GM23338 (cell line): ENCODE measurements around the gene PRSS2. TPM values are rescaled to one million over a fixed set of nuclear protein-coding genes. Genes with fewer than 3 reads are reported as not detected.
A peak's percentile ranks its signal among the peaks of the same experiment; 100 is the strongest.

Experiments
- ATAC-seq: fragments of 200-7000 bp; cut with Tn5 transposase; 3 replicates; pipeline ENCODE4 v1.9.1; 2020
- DNase-seq: peaks from one replicate; pipeline ENCODE4 v3.0.0-alpha.2; 2015; ENCODE audit warnings: low spot score
- H2AFZ ChIP-seq: fragments of 200-600 bp; sonication (generic); 2 replicates; pipeline ENCODE4 v1.8.0; 2016; ENCODE audit warnings: antibody characterized with exemption, mild to moderate bottlenecking, moderate library complexity
- H3F3A ChIP-seq: fragments of 200-600 bp; sonication (generic); replicated peaks from 2 replicates; pipeline ENCODE4 v1.8.0; 2017; ENCODE audit warnings: antibody characterized with exemption, mixed run types, low read depth
- H3K27ac ChIP-seq: fragments of 200-600 bp; sonication (generic); 2 replicates; pipeline ENCODE4 v1.6.1; 2016; ENCODE audit warnings: low read depth
- H3K27me3 ChIP-seq: fragments of 200-600 bp; sonication (generic); 2 replicates; pipeline ENCODE4 v1.8.0; 2016; ENCODE audit warnings: mild to moderate bottlenecking, mixed run types, moderate library complexity; ENCODE audit not compliant: insufficient read depth
- H3K36me3 ChIP-seq: fragments of 200-600 bp; sonication (generic); 2 replicates; pipeline ENCODE4 v1.8.0; 2016; ENCODE audit warnings: mild to moderate bottlenecking; ENCODE audit not compliant: insufficient read depth
- H3K4me1 ChIP-seq: fragments of 200-600 bp; sonication (generic); 2 replicates; pipeline ENCODE4 v1.8.0; 2016; ENCODE audit warnings: mild to moderate bottlenecking, moderate library complexity; ENCODE audit not compliant: insufficient read depth
- H3K4me2 ChIP-seq: fragments of 200-600 bp; sonication (generic); 2 replicates; pipeline ENCODE4 v1.7.1; 2017; ENCODE audit warnings: mixed run types
- H3K4me3 ChIP-seq: fragments of 200-600 bp; sonication (generic); 2 replicates; pipeline ENCODE4 v1.6.1; 2016; ENCODE audit warnings: mixed run types
- H3K79me2 ChIP-seq: fragments of 200-600 bp; sonication (generic); replicated peaks from 2 replicates; pipeline ENCODE4 v1.8.0; 2017; ENCODE audit warnings: mild to moderate bottlenecking; ENCODE audit not compliant: insufficient read depth
- H3K9me2 ChIP-seq: fragments of 200-600 bp; sonication (generic); 2 replicates; pipeline ENCODE4 v1.8.0; 2017; ENCODE audit not compliant: insufficient read depth
- H4K20me1 ChIP-seq: fragments of 200-600 bp; sonication (generic); replicated peaks from 2 replicates; pipeline ENCODE4 v1.8.0; 2017; ENCODE audit warnings: mild to moderate bottlenecking; ENCODE audit not compliant: insufficient read depth
- H3K27ac Mint-ChIP-seq: 2 replicates; pipeline ENCODE4 v1.8.0; 2020; ENCODE audit warnings: inconsistent platforms, mild to moderate bottlenecking, moderate library complexity, mixed read lengths
- H3K27me3 Mint-ChIP-seq: 3 replicates; pipeline ENCODE4 v1.8.0; 2022; ENCODE audit warnings: low read depth, mild to moderate bottlenecking, moderate library complexity, mixed read lengths, inconsistent platforms; ENCODE audit not compliant: insufficient read depth, poor library complexity
- H3K36me3 Mint-ChIP-seq: 3 replicates; pipeline ENCODE4 v1.8.0; 2021; ENCODE audit warnings: low read depth, mild to moderate bottlenecking, inconsistent platforms, moderate library complexity, mixed read lengths
- H3K4me1 Mint-ChIP-seq: 3 replicates; pipeline ENCODE4 v1.8.0; 2020; ENCODE audit warnings: mild to moderate bottlenecking, inconsistent platforms, mixed read lengths
- H3K4me3 Mint-ChIP-seq: 3 replicates; pipeline ENCODE4 v1.8.0; 2021; ENCODE audit warnings: moderate library complexity, mild to moderate bottlenecking, inconsistent platforms, mixed read lengths
- H3K9me3 Mint-ChIP-seq: 3 replicates; pipeline ENCODE4 v1.8.0; 2020; ENCODE audit warnings: moderate library complexity, mild to moderate bottlenecking, inconsistent platforms, mixed read lengths
- CREB1 ChIP-seq: fragments of 250-450 bp; sonication (Bioruptor Pico); IDR thresholded peaks from 2 replicates; pipeline ENCODE4 v1.5.0; 2020; ENCODE audit warnings: low read depth, mild to moderate bottlenecking, moderate library complexity
- EZH2 ChIP-seq: fragments of 200-600 bp; sonication (generic); IDR thresholded peaks from one replicate; pipeline ENCODE4 v1.8.0; 2017; ENCODE audit warnings: antibody characterized with exemption, mild to moderate bottlenecking, low read depth; ENCODE audit not compliant: unreplicated experiment
- EZH2phosphoT487 ChIP-seq: fragments of 200-600 bp; sonication (generic); IDR thresholded peaks from one replicate; pipeline ENCODE4 v1.8.1; 2018; ENCODE audit warnings: antibody characterized with exemption; ENCODE audit not compliant: unreplicated experiment
- NANOG ChIP-seq: IDR thresholded peaks from 2 replicates; pipeline ENCODE4 v1.6.1; 2016; ENCODE audit warnings: antibody characterized with exemption, borderline replicate concordance
- POLR2AphosphoS5 ChIP-seq: IDR thresholded peaks from 2 replicates; pipeline ENCODE4 v1.6.1; 2016; ENCODE audit warnings: antibody characterized with exemption, low read depth
- STAT1 ChIP-seq: IDR thresholded peaks from one replicate; pipeline ENCODE4 v1.6.1; 2016; ENCODE audit warnings: antibody characterized with exemption; ENCODE audit not compliant: unreplicated experiment
- ZNF114 ChIP-seq: fragments of 250-450 bp; sonication (Bioruptor Pico); IDR thresholded peaks from 2 replicates; pipeline ENCODE4 v1.5.0; 2020; ENCODE audit warnings: mild to moderate bottlenecking, moderate library complexity
- polyA plus RNA-seq: library from polyadenylated mRNA; unstranded; fragments of >200 nt; fragmentation: Nextera tagmentation; extraction: Ambion mirVana; gene quantifications from 2 replicates; pipeline ENCODE4 v1.2.1, GENCODE V29; 2016
- total RNA-seq: library from RNA; depleted of rRNA; stranded (reverse); fragments of >200 nt; shearing (Covaris generic); gene quantifications from 2 replicates; pipeline ENCODE4 v1.2.3, GENCODE V29; 2014
- TF ChIP-seq, protein P1 (sequence below), 2 experiments: fragments of 200-600 bp in 1 of 2; sonication (generic) in 1 of 2; conservative IDR thresholded peaks; 2 replicates each; pipeline versions ENCODE4 v1.5.1 to v1.6.1; 2016 to 2017; ENCODE audit warnings: antibody characterized with exemption in 2 of 2, low read depth in 2 of 2, mild to moderate bottlenecking in 2 of 2, moderate library complexity in 1 of 2
- TF ChIP-seq, protein P2 (sequence below): IDR thresholded peaks from 2 replicates; pipeline ENCODE4 v1.6.1; 2016; ENCODE audit warnings: antibody characterized with exemption

Gene PRSS2
- total and polyA plus RNA-seq, 2 experiments from 2014 or later: not detected

DNA sequence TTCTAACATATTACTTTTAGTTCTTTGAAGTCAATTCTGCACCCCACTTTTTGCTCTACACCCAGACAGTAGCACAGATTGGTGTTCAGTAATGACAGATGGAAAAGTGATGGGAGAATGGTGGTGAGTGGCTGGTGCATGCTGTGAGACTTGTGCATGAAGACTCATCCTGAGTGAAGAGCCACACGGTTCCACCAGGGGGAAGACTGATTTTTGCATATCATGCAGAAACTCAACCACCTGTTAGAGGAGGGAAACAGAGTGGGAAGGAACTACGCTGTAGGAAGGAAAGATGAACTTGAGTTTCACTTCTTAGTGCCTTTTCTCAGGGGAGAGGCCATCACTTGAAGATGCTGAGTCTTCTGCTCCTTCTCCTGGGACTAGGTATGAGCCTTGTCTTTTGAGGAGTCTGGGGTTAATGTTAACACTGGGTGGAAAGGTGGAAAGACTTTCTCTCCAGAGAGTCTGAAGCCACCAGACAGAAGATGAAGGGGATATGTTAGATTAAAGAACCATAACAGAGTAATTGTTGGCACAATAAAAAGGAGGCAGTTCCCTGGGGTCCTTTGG, 30.8 kb upstream of the PRSS2 start:
- H3K27ac Mint-ChIP-seq: no peak overlapping the region; the same call in 1 of the 2 replicates
- no peak for ATAC-seq
- H3K79me2 ChIP-seq: no peaks in the 10 kb centered on the region

DNA sequence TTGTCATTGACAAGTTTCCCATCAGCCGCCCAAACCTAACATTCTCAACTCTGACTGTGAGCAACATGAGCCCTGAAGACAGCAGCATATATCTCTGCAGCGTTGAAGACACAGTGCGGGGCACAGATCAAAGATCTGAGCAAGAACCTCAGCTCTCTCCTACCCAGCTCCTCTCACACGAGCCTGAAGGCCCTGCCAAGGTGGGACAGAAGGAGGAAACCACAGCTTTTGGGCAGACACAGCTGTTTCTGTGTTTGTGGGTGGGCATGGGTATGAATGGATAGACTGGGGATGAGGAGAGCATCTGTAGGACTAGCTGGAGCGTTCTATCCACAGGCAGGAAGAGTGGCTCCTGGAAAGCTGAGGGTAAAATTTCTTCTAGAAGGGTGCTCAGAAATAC, 30.0 kb upstream of the PRSS2 start:
- no peaks in the 10 kb centered on the region for H3K4me1 Mint-ChIP-seq
- no peak overlapping the region for H2AFZ ChIP-seq
- H3K4me1 ChIP-seq: no peaks in the 10 kb centered on the region
- H3F3A ChIP-seq: no peaks in the 10 kb centered on the region
- H3K9me2 ChIP-seq: no peaks in the 10 kb centered on the region
- H3K4me2 ChIP-seq: no peak overlapping the region
- no peak overlapping the region for H3K4me3 ChIP-seq
- no peaks in the 10 kb centered on the region for H3K27me3 Mint-ChIP-seq
- DNase-seq (no peak), ATAC-seq (no peak)
- no peaks in the 10 kb centered on the region for H3K36me3 ChIP-seq
- no peaks in the 10 kb centered on the region for H3K79me2 ChIP-seq
- H3K9me3 Mint-ChIP-seq: no peaks in the 10 kb centered on the region
- no peak overlapping the region for H3K4me3 Mint-ChIP-seq
- no peaks in the 10 kb centered on the region for H3K36me3 Mint-ChIP-seq
- H3K27ac ChIP-seq: no peak overlapping the region
- H3K27me3 ChIP-seq: no peaks in the 10 kb centered on the region
- no peaks in the 10 kb centered on the region for H4K20me1 ChIP-seq
- no peak overlapping the region for H3K27ac Mint-ChIP-seq
- TF ChIP-seq CREB1 (CRISPR knock-in tag): no peak
- no peak for TF ChIP-seq EZH2phosphoT487
- TF ChIP-seq, protein P1, sequence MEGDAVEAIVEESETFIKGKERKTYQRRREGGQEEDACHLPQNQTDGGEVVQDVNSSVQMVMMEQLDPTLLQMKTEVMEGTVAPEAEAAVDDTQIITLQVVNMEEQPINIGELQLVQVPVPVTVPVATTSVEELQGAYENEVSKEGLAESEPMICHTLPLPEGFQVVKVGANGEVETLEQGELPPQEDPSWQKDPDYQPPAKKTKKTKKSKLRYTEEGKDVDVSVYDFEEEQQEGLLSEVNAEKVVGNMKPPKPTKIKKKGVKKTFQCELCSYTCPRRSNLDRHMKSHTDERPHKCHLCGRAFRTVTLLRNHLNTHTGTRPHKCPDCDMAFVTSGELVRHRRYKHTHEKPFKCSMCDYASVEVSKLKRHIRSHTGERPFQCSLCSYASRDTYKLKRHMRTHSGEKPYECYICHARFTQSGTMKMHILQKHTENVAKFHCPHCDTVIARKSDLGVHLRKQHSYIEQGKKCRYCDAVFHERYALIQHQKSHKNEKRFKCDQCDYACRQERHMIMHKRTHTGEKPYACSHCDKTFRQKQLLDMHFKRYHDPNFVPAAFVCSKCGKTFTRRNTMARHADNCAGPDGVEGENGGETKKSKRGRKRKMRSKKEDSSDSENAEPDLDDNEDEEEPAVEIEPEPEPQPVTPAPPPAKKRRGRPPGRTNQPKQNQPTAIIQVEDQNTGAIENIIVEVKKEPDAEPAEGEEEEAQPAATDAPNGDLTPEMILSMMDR (conservative IDR thresholded peaks at IDR 0.05; ENCODE audit: low read depth in 2 of 2): no peak
- TF ChIP-seq STAT1: no peak
- TF ChIP-seq POLR2AphosphoS5: no peak
- no peak for TF ChIP-seq EZH2

More for the DNA sequence above, 30.8 kb upstream of the PRSS2 start:
- no peaks in the 10 kb centered on the region for H3F3A ChIP-seq
- peak; percentile 18 for DNase-seq
- H3K36me3 ChIP-seq: no peaks in the 10 kb centered on the region
- no peaks in the 10 kb centered on the region for H4K20me1 ChIP-seq
- Mint-ChIP-seq H3K4me3 (no peak overlapping the region), H3K27me3 (no peaks in the 10 kb centered on the region), H3K4me1 (no peaks in the 10 kb centered on the region), H3K9me3 (0 out of 3 replicates have a peak, but pooled peaks cover 3% of the 10 kb centered on the region), H3K36me3 (no peaks in the 10 kb centered on the region)
- no peak for TF ChIP-seq EZH2
- TF ChIP-seq STAT1: no peak
- TF ChIP-seq NANOG: no peak
- no peak for TF ChIP-seq CREB1 (CRISPR knock-in tag)
- TF ChIP-seq, protein P2, sequence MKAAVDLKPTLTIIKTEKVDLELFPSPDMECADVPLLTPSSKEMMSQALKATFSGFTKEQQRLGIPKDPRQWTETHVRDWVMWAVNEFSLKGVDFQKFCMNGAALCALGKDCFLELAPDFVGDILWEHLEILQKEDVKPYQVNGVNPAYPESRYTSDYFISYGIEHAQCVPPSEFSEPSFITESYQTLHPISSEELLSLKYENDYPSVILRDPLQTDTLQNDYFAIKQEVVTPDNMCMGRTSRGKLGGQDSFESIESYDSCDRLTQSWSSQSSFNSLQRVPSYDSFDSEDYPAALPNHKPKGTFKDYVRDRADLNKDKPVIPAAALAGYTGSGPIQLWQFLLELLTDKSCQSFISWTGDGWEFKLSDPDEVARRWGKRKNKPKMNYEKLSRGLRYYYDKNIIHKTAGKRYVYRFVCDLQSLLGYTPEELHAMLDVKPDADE: no peak
- TF ChIP-seq, protein P1 (conservative IDR thresholded peaks at IDR 0.05; ENCODE audit: low read depth in 2 of 2): no peak; a peak in 1 of 4 replicates
- TF ChIP-seq ZNF114 (CRISPR knock-in tag): no peak
- no peak overlapping the region for H2AFZ ChIP-seq
- no peaks in the 10 kb centered on the region for H3K27me3 ChIP-seq
- no peak overlapping the region for H3K4me2 ChIP-seq
- no peaks in the 10 kb centered on the region for H3K9me2 ChIP-seq
- H3K4me3 ChIP-seq: no peak overlapping the region
- no peaks in the 10 kb centered on the region for H3K4me1 ChIP-seq
- no peak overlapping the region for H3K27ac ChIP-seq
